Retinal pigment epithelial cell (primary cell): ENCODE measurements around the gene SLC25A36.
"Not testable (repeated sequence)": the region's sequence is repeated elsewhere in the genome, so short reads cannot be mapped to it uniquely, and the experiment has no call there.

Source experiments
- DNase-seq: peaks from one replicate; pipeline ENCODE4 v3.0.0-alpha.2; 2010; ENCODE audit warnings: low read depth
- H3K4me3 ChIP-seq: 2 replicates; pipeline ENCODE4 v1.5.1; 2011; ENCODE audit warnings: mild to moderate bottlenecking, low read length, control low read depth, moderate library complexity
- CTCF ChIP-seq: conservative IDR thresholded peaks from 2 replicates; pipeline ENCODE4 v1.5.1; 2011; ENCODE audit warnings: low read depth, low read length, control low read depth, inconsistent platforms

Gene SLC25A36

GRCh38 chr3:141011997-141012262 lies 70.3 kb downstream of the SLC25A36 start:
- H3K4me3 ChIP-seq: no peak overlapping the region
- no peak for TF ChIP-seq CTCF
- DNase-seq: no peak

DNA sequence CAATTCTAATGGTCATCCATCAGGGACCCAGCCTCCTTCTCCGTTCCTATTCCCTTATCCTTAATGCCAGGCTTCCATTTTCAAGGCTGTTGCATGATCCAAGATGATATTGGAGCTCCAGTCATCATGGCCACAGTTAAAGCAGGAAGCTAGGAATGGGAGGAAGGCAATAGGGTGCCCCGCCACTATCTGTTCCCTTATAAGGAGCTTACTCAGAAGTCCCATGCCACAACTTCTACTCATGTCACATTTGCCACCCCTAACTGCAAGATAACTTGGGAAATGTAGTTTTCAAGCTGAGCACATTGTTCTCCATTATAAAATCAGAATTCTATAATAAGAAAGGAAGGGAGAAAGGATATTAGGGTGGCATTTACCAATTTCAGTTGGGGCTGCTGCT lies 70.9 kb downstream of the SLC25A36 start:
- no peak for TF ChIP-seq CTCF
- DNase-seq: no peak
- H3K4me3 ChIP-seq: no peak overlapping the region

- no peak for TF ChIP-seq CTCF
- no peak for DNase-seq
- H3K4me3 ChIP-seq: no peak overlapping the region
These were observed 73.8 kb downstream of the SLC25A36 start for GRCh38 chr3:141015481-141015880.

- not testable (repeated sequence) for H3K4me3 ChIP-seq, DNase-seq
These were observed 76.0 kb downstream of the SLC25A36 start for GRCh38 chr3:141017366-141018322.

GRCh38 chr3:141019244-141019643 lies 77.6 kb downstream of the SLC25A36 start:
- no peak for DNase-seq
- no peak overlapping the region for H3K4me3 ChIP-seq

DNA sequence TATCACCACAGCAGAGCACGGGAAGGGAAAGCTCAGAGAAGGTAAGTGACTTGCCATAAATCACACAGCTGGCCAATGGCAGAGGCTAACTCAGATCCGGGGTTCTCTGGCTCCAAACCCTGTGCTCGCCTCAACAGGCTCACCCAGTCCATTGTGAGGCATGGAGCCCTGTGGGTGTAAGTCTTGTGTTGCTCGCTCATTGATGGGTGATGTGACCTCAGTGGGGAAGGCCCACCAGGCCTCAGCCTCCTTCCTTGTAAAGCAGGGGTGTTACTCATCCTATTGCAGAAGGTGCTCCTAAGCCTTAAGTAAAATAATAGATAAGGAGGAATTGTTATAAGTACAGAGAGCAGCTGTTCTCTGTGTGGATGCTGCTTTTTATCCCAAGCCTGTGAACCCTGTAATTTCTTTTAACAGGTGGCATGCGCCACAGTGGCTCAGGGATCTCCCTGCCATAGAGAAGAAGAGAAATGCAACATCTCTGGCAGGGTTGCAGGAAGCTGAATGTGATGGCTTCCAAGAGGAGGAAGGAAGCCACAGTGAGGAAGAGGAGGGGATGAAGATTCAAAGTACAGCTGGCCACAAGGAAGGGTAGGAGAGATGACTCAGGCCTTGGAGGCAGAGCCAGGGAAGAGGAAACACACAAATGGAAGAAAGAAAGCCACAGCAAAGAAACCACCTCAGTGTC lies 78.7 kb downstream of the SLC25A36 start:
- DNase-seq: no peak
- H3K4me3 ChIP-seq: no peak overlapping the region
- no peak for TF ChIP-seq CTCF

More at GRCh38 chr3:141019244-141019643, 77.6 kb downstream of the SLC25A36 start:
- TF ChIP-seq CTCF: no peak

DNA sequence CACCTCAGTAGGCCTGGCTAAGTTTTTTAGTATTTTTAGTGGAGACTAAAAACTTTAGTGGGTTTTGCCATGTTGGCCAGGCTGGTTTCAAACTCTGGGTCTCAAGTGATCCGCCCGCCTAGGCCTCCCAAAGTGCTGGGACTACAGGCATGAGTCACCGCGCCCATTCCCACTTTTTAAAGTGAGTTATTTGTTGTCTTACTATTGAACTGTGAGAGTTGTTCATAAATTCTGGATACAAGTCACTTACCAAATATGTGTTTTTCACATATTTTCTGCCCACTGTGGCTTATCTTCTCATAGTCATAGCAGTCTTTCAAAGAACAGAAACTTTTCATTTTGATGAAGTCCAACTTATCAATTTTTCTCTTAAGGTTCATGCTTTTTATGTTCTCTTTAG lies 79.6 kb downstream of the SLC25A36 start:
- no peak for DNase-seq
- no peak overlapping the region for H3K4me3 ChIP-seq
- no peak for TF ChIP-seq CTCF
